GM13977 (cell line): ENCODE results near the gene ITPK1.

Experiments used
- DNase-seq: peaks from one replicate; pipeline ENCODE4 v3.0.0; 2012; ENCODE audit warnings: low spot score
- CTCF ChIP-seq: IDR thresholded peaks from 2 replicates; pipeline ENCODE4 v1.5.1; 2012; ENCODE audit warnings: mild to moderate bottlenecking, control low read depth; ENCODE audit not compliant: insufficient read depth; ENCODE audit errors: extremely low read depth, missing control alignments
- in situ Hi-C: fragments of 300-500 bp; cut with MboI; formaldehyde crosslinking; loops from one replicate; pipeline ENCODE4 v1.12.0; 2022; ENCODE audit warnings: low sequenced_read_pairs, low pct_unique_long_range_greater_than_20kb, mixed read lengths, inconsistent platforms; ENCODE audit not compliant: unreplicated experiment

Gene ITPK1

GRCh38 chr14:92929689-92930608 is 185.8 kb downstream of the ITPK1 start:
- no peak for DNase-seq
- no peak for TF ChIP-seq CTCF
- in situ Hi-C loops: no loop called here

- DNase-seq: no peak
- TF ChIP-seq CTCF: no peak
- in situ Hi-C loops: no loop called here
Observed at GRCh38 chr14:92928961-92929688, 186.6 kb downstream of the ITPK1 start.

GRCh38 chr14:92928258-92928629 is 187.5 kb downstream of the ITPK1 start:
- TF ChIP-seq CTCF: no peak
- no peak for DNase-seq

GRCh38 chr14:92927349-92928257 is 188.1 kb downstream of the ITPK1 start:
- no peak for DNase-seq
- no peak for TF ChIP-seq CTCF
- in situ Hi-C loops: no loop called here

More at GRCh38 chr14:92928258-92928629, 187.5 kb downstream of the ITPK1 start:
- in situ Hi-C loops: no loop called here

- in situ Hi-C loops: no loop called here
- TF ChIP-seq CTCF: no peak
- DNase-seq: no peak
Observed at GRCh38 chr14:92926931-92927330, 188.8 kb downstream of the ITPK1 start.
